ENCODE measurements around the gene RCOR1.

- TF ChIP-seq CTCF (IDR thresholded peaks at IDR 0.05; ENCODE audit: low read depth, low read length) (no peak), EZH2phosphoT487 (IDR thresholded peaks at IDR 0.05; ENCODE audit: low read depth) (no peak)
Observed at GRCh38 chr14:102778338-102779083, 186.1 kb downstream of the RCOR1 start.

All from OCI-LY3 (cell line).